Prostate gland (tissue), 2 donors: ENCODE results near the gene PFAS. TPM values are rescaled to one million over a fixed set of nuclear protein-coding genes. Genes with fewer than 3 reads are reported as not detected.
A peak's percentile ranks its signal among the peaks of the same experiment; 100 is the strongest.

Experiments used
- DNase-seq: peaks from one replicate; pipeline ENCODE4 v3.0.0-alpha.2; 2019; ENCODE audit warnings: low spot score
- H3K27ac ChIP-seq, 2 donors: fragments of 200-600 bp; sonication (generic); 2 replicates each; pipeline ENCODE4 v1.5.1; 2017 to 2019
- H3K27me3 ChIP-seq: fragments of 200-600 bp; sonication (generic); replicated peaks from 2 replicates; pipeline ENCODE4 v1.5.1; 2019; ENCODE audit not compliant: insufficient read depth
- H3K36me3 ChIP-seq, 2 donors: fragments of 200-600 bp; sonication (generic); 1 replicate in 1 of 2; 2 replicates in 1 of 2; pipeline versions ENCODE4 v1.5.1 to v1.8.1; 2017 to 2019
- H3K4me1 ChIP-seq: fragments of 200-600 bp; sonication (generic); replicated peaks from 2 replicates; pipeline ENCODE4 v1.5.1; 2019
- H3K4me3 ChIP-seq, 2 donors: fragments of 200-600 bp; sonication (generic); 2 replicates each; pipeline ENCODE4 v1.5.1; 2017 to 2019
- H3K9me3 ChIP-seq: fragments of 200-600 bp; sonication (generic); 2 replicates; pipeline ENCODE4 v1.5.1; 2017
- POLR2A ChIP-seq: fragments of 450-650 bp; IDR thresholded peaks from one replicate; pipeline ENCODE4 v1.6.1; 2016; ENCODE audit warnings: antibody characterized with exemption, mild to moderate bottlenecking
- POLR2AphosphoS5 ChIP-seq: sonication (generic); formaldehyde crosslinking; IDR thresholded peaks from one replicate; pipeline ENCODE4 v1.6.1; 2017; ENCODE audit warnings: antibody characterized with exemption
- WGBS: methylation state at CpG from one replicate; pipeline ENCODE4 v1.1.5; 2018; 5-methylcytosine and 5-hydroxymethylcytosine counted together
- intact Hi-C: fragments of 100-400 bp; cut with DNase I; formaldehyde crosslinking; loops from one replicate; pipeline ENCODE4 v1.14.2; 2022
- total RNA-seq, 2 donors: library from RNA; depleted of rRNA; stranded (reverse); fragments of >200 nt; gene quantifications; one replicate each; pipeline ENCODE4 v1.1.0, GENCODE V29; 2016
- TF ChIP-seq, protein P1 (sequence below), 4 experiments: fragments of 200-600 bp in 2 of 4; fragments of 450-650 bp in 2 of 4; sonication (generic) in 2 of 4; IDR thresholded peaks; 1 replicate in 3 of 4; 2 replicates in 1 of 4; pipeline ENCODE4 v1.5.1; 2016 to 2019; ENCODE audit warnings: antibody characterized with exemption in 4 of 4, mild to moderate bottlenecking in 2 of 4, moderate library complexity in 2 of 4

The PFAS gene
- total RNA-seq, 2 donors from 2014 or later = 17.0 to 29.0 TPM

DNA sequence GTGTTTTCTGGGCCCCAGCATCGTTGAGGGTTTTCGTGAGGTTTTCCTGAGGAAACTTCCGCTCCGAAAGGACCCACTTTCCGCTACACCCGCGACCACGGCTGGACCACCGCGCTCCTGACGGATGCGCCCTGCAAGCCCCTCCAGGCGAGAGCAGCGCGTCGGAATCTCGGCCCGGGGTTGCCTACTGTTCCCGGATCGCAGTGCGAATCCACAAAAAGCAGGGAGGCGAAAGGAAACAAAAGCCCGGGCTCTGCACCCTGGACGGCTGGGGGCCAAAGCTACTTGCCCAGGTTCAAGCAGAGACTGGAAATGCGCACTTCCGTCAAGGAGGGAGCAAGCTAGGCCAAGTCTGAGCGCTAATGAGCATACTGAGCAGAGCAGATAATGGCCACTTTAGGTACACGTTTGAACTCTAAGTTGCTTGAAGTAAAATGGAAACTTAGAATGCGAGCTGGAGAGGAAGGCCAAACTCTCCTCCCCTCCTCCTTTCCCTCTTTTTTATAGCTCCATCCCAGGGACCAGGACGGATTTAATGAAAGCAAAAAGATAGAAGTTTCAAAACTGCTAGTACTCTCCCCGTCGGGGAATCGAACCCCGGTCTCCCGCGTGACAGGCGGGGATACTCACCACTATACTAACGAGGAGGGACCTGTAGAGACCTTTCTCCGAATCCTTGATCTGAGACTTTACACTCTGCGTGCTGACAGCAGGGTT, 27.3 kb upstream of the PFAS start:
- H3K4me3 ChIP-seq = peak overlapping the region; percentile 41 to 55
- peak overlapping the region; percentile 98 to 99 for H3K27ac ChIP-seq
- no peaks in the 10 kb centered on the region for H3K9me3 ChIP-seq
- no peaks in the 10 kb centered on the region for H3K27me3 ChIP-seq
- H3K36me3 ChIP-seq = no peaks in the 10 kb centered on the region
- DNase-seq = peak; percentile 93
- intact Hi-C loops = loop anchor here (1.0 to 2.0 kb wide), 2 partner anchors 35 to 103 kb away; partner anchors contain the start of gene ALOXE3
- H3K4me1 ChIP-seq = peaks cover 9% of the 10 kb centered on the region
- under 1% methylated on average over 40 of the region's 40 CpGs for WGBS
- TF ChIP-seq, protein P1, sequence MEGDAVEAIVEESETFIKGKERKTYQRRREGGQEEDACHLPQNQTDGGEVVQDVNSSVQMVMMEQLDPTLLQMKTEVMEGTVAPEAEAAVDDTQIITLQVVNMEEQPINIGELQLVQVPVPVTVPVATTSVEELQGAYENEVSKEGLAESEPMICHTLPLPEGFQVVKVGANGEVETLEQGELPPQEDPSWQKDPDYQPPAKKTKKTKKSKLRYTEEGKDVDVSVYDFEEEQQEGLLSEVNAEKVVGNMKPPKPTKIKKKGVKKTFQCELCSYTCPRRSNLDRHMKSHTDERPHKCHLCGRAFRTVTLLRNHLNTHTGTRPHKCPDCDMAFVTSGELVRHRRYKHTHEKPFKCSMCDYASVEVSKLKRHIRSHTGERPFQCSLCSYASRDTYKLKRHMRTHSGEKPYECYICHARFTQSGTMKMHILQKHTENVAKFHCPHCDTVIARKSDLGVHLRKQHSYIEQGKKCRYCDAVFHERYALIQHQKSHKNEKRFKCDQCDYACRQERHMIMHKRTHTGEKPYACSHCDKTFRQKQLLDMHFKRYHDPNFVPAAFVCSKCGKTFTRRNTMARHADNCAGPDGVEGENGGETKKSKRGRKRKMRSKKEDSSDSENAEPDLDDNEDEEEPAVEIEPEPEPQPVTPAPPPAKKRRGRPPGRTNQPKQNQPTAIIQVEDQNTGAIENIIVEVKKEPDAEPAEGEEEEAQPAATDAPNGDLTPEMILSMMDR (IDR thresholded peaks at IDR 0.05) = no peak
- TF ChIP-seq POLR2AphosphoS5 (peak; percentile 85), POLR2A (no peak)

DNA sequence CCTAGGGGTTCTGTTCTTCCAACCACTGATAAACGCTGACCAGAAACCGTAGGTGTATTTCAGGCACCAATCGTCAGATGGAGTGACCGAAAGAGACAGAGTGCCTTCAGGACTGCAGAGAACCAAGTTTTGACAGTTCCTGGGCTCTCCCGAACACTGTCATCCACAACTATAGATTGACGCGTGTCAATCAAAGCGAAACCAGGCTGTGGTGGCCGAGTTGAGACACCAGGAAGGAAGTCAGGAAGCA, 26.8 kb upstream of the PFAS start:
- Histone ChIP-seq H3K27ac (peak overlapping the region; percentile 98 to 99), H3K27me3 (no peaks in the 10 kb centered on the region), H3K36me3 (no peaks in the 10 kb centered on the region), H3K4me1 (peaks cover 9% of the 10 kb centered on the region), H3K4me3 (peak overlapping the region; percentile 41 to 55), H3K9me3 (no peaks in the 10 kb centered on the region)
- DNase-seq = no peak
- intact Hi-C loops = loop anchor here (1.0 kb wide), 1 partner anchor 35 kb away; no protein-coding TSS in a partner anchor
- TF ChIP-seq POLR2A (no peak), POLR2AphosphoS5 (no peak)
- TF ChIP-seq, protein P1 (IDR thresholded peaks at IDR 0.05) = no peak
- 0% methylated on average over 9 of the region's 9 CpGs for WGBS

GRCh38 chr17:8222630-8223355, 26.3 kb upstream of the PFAS start:
- intact Hi-C loops = loop anchor here (1.0 kb wide), 1 partner anchor 35 kb away; no protein-coding TSS in a partner anchor
- no peaks in the 10 kb centered on the region for H3K9me3 ChIP-seq
- H3K36me3 ChIP-seq = peaks cover 2 to 4% of the 10 kb centered on the region in 2 donors
- peak overlapping the region; percentile 98 to 99 for H3K27ac ChIP-seq
- peak; percentile 90 for DNase-seq
- H3K4me1 ChIP-seq = peaks cover 9% of the 10 kb centered on the region
- H3K4me3 ChIP-seq = peak overlapping the region; percentile 41 to 55
- WGBS = under 1% methylated on average over 48 of the region's 49 CpGs
- H3K27me3 ChIP-seq = no peaks in the 10 kb centered on the region
- TF ChIP-seq POLR2AphosphoS5 = peak; percentile 90
- TF ChIP-seq POLR2A = peak; percentile 81
- TF ChIP-seq, protein P1 (IDR thresholded peaks at IDR 0.05) = peak in 1 of 4 experiments; percentile 10

DNA sequence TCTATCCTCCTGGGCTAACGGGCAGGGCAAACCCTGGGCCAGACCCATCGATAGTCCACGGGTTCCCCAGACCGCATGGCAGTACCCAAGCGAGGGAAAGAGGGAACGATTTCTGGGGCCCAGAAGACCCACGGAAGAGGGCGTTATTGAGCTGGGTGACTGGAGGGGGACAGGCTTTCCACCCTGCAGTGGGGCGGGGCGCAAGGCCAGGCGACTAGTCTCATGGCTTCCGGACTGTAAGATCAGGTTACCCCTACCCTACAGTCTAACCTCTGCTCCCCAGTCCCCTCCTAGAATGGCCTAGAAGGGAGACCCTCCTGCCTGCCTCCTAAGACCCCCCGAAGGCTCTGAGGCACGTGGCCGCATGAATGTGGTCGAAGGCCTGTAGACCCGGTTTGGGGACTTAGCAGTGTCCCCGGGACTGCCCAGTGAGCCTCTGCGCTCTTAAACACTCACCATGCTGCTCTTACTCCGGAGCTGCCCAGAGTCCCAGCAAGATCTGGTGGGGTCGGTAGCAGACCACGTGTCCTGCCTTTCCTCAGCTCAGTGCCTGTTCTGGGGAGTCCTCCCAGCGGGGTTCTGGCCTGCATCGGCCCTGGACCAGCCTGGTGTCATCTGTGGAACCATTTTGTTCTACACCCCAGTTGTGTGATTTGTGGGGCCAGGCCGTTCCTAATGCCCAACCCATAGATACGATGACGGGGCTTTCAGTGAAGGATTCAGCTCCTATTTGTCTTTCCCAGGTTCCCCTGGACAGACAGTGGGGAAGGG, 25.5 kb upstream of the PFAS start:
- 5% methylated on average over 23 of the region's 27 CpGs for WGBS
- H3K27me3 ChIP-seq = no peaks in the 10 kb centered on the region
- no peak for TF ChIP-seq POLR2A
- TF ChIP-seq, protein P1 (IDR thresholded peaks at IDR 0.05) = peak in 3 of 4 experiments; percentile 21 to 24 (median 22)
- intact Hi-C loops = no loop called here
- H3K4me3 ChIP-seq = peak overlapping the region; percentile 41 to 55
- no peaks in the 10 kb centered on the region for H3K9me3 ChIP-seq
- H3K27ac ChIP-seq = peak overlapping the region; percentile 98 to 99
- peaks cover 9% of the 10 kb centered on the region for H3K4me1 ChIP-seq
- peak; percentile 47 for DNase-seq
- peaks cover 8 to 12% of the 10 kb centered on the region in 2 donors for H3K36me3 ChIP-seq
